ENCODE measurements around the gene PRKCA. TPM values are rescaled to one million over a fixed set of nuclear protein-coding genes. Genes with fewer than 3 reads are reported as not detected.

Gene PRKCA
- total and polyA plus RNA-seq, 10 of the 15 experiments (the other 5 are each of a cell fraction or from before 2014, with no cell fraction given) = 0.11 to 14.6 (median 0.72) TPM

- no peak overlapping the region for H3K4me2 ChIP-seq (ENCODE audit: control insufficient read depth, insufficient read depth)
- intact Hi-C loops (cut with micrococcal nuclease; ENCODE audit: unreplicated experiment) = no loop called here
- CTCF ChIA-PET = no interaction called here
- H3K4me3 ChIP-seq = no peak overlapping the region
- POLR2A ChIA-PET = no interaction called here
- H3K79me2 ChIP-seq (ENCODE audit: control insufficient read depth, insufficient read depth, low read length) = no peaks in the 10 kb centered on the region
- no peak overlapping the region for H3K9ac ChIP-seq (ENCODE audit: control insufficient read depth, insufficient read depth, low read length)
- no peak overlapping the region for H3K27ac ChIP-seq (ENCODE audit: control insufficient read depth, insufficient read depth)
- TF ChIP-seq ASH2L (IDR thresholded peaks at IDR 0.05; ENCODE audit: borderline replicate concordance, low read depth) (no peak), NFXL1 (IDR thresholded peaks at IDR 0.05; ENCODE audit: borderline replicate concordance) (no peak), ZSCAN29 (IDR thresholded peaks at IDR 0.05) (no peak), ZNF384 (IDR thresholded peaks at IDR 0.05; ENCODE audit: borderline replicate concordance, low read depth, low read length) (no peak), ZBTB11 (CRISPR knock-in tag; IDR thresholded peaks at IDR 0.05) (no peak), MEF2A (IDR thresholded peaks at IDR 0.05; ENCODE audit: insufficient read depth, low read depth, low read length) (no peak), BCL3 (IDR thresholded peaks at IDR 0.05; ENCODE audit: borderline replicate concordance, insufficient read depth, low read depth, low read length, poor library complexity, severe bottlenecking) (no peak)
- TF ChIP-seq, protein P1, sequence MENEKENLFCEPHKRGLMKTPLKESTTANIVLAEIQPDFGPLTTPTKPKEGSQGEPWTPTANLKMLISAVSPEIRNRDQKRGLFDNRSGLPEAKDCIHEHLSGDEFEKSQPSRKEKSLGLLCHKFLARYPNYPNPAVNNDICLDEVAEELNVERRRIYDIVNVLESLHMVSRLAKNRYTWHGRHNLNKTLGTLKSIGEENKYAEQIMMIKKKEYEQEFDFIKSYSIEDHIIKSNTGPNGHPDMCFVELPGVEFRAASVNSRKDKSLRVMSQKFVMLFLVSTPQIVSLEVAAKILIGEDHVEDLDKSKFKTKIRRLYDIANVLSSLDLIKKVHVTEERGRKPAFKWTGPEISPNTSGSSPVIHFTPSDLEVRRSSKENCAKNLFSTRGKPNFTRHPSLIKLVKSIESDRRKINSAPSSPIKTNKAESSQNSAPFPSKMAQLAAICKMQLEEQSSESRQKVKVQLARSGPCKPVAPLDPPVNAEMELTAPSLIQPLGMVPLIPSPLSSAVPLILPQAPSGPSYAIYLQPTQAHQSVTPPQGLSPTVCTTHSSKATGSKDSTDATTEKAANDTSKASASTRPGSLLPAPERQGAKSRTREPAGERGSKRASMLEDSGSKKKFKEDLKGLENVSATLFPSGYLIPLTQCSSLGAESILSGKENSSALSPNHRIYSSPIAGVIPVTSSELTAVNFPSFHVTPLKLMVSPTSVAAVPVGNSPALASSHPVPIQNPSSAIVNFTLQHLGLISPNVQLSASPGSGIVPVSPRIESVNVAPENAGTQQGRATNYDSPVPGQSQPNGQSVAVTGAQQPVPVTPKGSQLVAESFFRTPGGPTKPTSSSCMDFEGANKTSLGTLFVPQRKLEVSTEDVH (IDR thresholded peaks at IDR 0.05; ENCODE audit: low read depth, partially characterized antibody) = no peak
- TF ChIP-seq, protein P2, sequence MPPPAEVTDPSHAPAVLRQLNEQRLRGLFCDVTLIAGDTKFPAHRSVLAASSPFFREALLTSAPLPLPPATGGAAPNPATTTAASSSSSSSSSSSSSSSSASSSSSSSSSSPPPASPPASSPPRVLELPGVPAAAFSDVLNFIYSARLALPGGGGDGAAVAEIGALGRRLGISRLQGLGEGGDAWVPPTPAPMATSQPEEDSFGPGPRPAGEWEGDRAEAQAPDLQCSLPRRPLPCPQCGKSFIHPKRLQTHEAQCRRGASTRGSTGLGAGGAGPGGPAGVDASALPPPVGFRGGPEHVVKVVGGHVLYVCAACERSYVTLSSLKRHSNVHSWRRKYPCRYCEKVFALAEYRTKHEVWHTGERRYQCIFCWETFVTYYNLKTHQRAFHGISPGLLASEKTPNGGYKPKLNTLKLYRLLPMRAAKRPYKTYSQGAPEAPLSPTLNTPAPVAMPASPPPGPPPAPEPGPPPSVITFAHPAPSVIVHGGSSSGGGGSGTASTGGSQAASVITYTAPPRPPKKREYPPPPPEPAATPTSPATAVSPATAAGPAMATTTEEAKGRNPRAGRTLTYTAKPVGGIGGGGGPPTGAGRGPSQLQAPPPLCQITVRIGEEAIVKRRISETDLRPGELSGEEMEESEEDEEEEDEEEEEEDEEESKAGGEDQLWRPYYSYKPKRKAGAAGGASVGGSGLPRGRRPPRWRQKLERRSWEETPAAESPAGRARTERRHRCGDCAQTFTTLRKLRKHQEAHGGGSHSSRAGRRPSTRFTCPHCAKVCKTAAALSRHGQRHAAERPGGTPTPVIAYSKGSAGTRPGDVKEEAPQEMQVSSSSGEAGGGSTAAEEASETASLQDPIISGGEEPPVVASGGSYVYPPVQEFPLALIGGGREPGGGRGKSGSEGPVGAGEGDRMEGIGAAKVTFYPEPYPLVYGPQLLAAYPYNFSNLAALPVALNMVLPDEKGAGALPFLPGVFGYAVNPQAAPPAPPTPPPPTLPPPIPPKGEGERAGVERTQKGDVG (CRISPR knock-in tag; IDR thresholded peaks at IDR 0.05) = no peak
- no peaks in the 10 kb centered on the region for H3K4me1 ChIP-seq (ENCODE audit: control insufficient read depth, insufficient read depth, low read length)
- no peak overlapping the region for H2AFZ ChIP-seq (ENCODE audit: control insufficient read depth, low read depth, low read length)
- BruUV-seq (replicated peaks) = no TSS peak
- H4K20me1 ChIP-seq (ENCODE audit: control insufficient read depth, insufficient read depth) = no peaks in the 10 kb centered on the region
- FAIRE-seq = no peak
- DNase-seq (ENCODE audit: low read depth, low spot score) = no peak
- 0% methylated on average over 7 of the region's 7 CpGs for WGBS (ENCODE audit: insufficient coverage, insufficient replicate concordance, low lambda C conversion rate, missing lambda C conversion rate)
- SMC1A ChIA-PET (ENCODE audit: uncharacterized antibody, unreplicated experiment) = no interaction called here
- H3K36me3 ChIP-seq (ENCODE audit: control insufficient read depth in 2 of 2, insufficient read depth in 2 of 2, low read length in 1 of 2) = no peaks in the 10 kb centered on the region; a peak in 1 of 4 replicates
- H3K9me3 ChIP-seq (replicated peaks; ENCODE audit: control insufficient read depth, insufficient read depth, low read length) = no peaks in the 10 kb centered on the region
- in situ Hi-C loops (cut with MboI) = no loop called here
- RAD21 ChIA-PET (ENCODE audit: unreplicated experiment) = no interaction called here
- no peak for ATAC-seq
- no peaks in the 10 kb centered on the region for H3K27me3 ChIP-seq (replicated peaks in 1 of 2; ENCODE audit: control insufficient read depth in 2 of 2, insufficient read depth in 2 of 2, low read length in 1 of 2)
Measured at GRCh38 chr17:66789961-66790437, 487.6 kb downstream of the PRKCA start.

All from GM12878 (cell line).